ENCODE measurements around the gene SHB.

The SHB gene

DNA sequence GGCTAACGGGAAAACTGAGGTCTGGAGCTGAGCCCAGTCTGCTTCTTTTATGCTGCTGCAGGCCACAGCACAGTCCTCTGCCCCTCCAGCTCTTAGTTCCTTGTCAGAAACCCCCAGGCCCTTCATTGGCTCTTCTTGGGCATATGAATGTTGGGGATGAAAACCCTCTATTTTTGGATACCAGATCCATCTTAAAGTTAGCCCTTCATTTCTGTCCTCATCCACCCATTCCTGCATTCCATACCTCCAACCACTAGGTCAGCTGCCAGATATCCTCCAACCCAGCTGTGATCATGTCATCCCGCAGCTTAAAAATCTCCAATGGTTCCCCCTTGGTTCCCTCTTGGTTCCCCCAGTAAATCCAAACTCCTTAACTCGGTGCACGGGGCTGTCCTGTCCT, 163.3 kb downstream of the SHB start:
- no peak for DNase-seq (ENCODE audit: low spot score)
- Histone ChIP-seq H3K4me3 (no peak overlapping the region), H3K27ac (no peak overlapping the region)
- TF ChIP-seq, protein P1, sequence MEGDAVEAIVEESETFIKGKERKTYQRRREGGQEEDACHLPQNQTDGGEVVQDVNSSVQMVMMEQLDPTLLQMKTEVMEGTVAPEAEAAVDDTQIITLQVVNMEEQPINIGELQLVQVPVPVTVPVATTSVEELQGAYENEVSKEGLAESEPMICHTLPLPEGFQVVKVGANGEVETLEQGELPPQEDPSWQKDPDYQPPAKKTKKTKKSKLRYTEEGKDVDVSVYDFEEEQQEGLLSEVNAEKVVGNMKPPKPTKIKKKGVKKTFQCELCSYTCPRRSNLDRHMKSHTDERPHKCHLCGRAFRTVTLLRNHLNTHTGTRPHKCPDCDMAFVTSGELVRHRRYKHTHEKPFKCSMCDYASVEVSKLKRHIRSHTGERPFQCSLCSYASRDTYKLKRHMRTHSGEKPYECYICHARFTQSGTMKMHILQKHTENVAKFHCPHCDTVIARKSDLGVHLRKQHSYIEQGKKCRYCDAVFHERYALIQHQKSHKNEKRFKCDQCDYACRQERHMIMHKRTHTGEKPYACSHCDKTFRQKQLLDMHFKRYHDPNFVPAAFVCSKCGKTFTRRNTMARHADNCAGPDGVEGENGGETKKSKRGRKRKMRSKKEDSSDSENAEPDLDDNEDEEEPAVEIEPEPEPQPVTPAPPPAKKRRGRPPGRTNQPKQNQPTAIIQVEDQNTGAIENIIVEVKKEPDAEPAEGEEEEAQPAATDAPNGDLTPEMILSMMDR (IDR thresholded peaks at IDR 0.05), result no peak

DNA sequence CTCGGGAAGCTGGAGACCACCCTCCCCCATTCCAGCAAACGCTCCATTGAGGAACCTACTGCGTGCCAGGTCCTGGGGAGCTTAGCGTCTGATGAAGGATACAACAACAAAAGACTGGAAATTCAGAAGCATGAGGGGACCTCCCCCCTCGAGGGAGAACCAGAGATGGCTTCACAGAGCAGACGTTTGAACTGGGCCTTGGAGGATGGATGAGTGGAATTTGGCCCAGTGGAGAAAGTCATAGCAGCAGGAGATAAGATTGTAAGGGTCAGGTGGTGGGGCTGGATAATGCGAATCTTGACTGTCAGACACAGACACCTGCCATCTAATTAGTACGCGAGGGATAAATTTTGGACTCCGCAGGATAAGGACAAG, 163.9 kb downstream of the SHB start:
- DNase-seq (ENCODE audit: low spot score), result no peak
- TF ChIP-seq, protein P1 (IDR thresholded peaks at IDR 0.05), result no peak
- no peak overlapping the region for H3K27ac ChIP-seq
- H3K4me3 ChIP-seq, result peak overlapping the region; percentile 92

DNA sequence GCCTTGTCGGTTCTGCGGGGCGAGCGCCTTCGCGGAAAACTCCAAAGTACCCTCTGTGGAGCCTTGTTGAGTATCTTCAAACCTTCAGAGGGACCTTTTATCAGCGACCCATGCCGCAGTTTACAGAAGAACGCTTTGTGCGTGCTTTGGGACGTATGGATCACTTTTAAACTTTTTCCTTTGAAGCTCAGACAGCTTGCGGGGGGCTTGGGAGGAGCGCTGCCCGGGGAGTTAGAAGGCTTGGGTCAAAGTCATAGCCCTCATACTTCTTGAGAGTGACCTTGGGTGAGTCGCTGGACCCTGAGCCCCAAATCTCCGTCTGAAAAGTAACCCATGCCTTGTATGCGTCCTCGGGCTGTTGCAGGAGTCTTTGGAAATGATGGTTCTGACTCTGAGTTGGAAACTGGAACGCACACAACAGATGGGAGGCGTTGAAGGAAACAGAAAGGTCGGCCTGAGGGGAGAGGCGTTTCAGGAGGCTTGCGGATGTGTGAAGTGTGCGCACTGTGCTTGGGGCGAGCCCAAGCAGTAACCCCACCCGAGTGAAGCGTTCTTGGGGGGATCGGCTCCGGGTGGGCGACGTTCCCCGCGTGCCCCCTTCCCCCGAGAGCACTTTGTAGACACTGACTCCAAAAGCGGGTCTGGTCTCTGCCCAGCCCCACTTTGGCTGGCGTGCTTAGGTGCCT, 164.4 kb downstream of the SHB start:
- Histone ChIP-seq H3K27ac (peak overlapping the region; percentile 73 to 93), H3K4me3 (peak overlapping the region; percentile 92)
- TF ChIP-seq, protein P1 (IDR thresholded peaks at IDR 0.05), result no peak
- DNase-seq (ENCODE audit: low spot score), result no peak

DNA sequence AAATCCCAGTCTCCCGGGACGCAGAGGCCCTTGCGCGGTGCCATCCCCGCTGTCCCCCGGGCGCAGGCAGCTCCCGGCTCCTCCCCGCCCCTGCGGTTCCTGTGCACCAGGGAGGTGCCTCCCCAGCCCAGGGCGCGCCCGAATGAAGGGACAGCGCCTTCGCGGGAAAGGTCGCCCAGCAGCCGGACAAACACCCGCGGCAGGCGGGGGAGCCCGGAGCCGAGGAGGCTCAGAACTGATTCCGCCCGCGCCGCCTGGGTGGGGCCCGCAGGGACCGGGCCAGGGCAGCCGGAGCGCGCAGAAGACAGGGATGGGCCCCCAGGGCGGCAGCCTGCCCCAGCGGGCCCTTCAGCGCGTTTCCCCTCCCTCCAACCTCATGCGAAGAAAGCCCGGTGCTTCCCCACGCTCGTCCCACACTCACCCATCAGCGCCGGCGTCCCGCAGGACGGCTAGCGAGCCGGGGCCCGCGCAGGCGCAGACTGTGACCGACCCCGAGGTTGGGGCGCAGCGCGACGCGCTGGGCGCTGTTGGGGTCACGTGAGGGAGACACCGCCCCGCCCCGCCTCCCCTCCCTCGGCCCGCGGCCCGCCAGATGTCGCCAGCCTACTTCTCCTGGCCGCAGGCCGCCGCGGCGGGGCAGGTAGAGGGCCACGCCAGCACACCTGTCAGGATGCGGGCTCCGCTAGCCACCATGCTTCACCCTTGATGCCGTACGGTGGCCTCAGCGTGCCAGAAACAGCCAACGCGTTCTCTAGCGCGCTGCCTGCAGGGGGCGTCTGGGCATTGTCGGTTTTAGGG, 165.2 kb downstream of the SHB start, which contains the start of gene SLC25A51:
Gene SLC25A51, minus strand, starts transcription at position 481 of the 798 bp plus-strand sequence. CDS start 15,577 bp downstream, outside the sequence.
- TF ChIP-seq, protein P1 (IDR thresholded peaks at IDR 0.05), result peak; percentile 88
- Histone ChIP-seq H3K27ac (peak within 1 kb of the TSS; percentile 73 to 93), H3K4me3 (peak within 1 kb of the TSS; percentile 92)
- peak; percentile 96 for DNase-seq (ENCODE audit: low spot score)

DNA sequence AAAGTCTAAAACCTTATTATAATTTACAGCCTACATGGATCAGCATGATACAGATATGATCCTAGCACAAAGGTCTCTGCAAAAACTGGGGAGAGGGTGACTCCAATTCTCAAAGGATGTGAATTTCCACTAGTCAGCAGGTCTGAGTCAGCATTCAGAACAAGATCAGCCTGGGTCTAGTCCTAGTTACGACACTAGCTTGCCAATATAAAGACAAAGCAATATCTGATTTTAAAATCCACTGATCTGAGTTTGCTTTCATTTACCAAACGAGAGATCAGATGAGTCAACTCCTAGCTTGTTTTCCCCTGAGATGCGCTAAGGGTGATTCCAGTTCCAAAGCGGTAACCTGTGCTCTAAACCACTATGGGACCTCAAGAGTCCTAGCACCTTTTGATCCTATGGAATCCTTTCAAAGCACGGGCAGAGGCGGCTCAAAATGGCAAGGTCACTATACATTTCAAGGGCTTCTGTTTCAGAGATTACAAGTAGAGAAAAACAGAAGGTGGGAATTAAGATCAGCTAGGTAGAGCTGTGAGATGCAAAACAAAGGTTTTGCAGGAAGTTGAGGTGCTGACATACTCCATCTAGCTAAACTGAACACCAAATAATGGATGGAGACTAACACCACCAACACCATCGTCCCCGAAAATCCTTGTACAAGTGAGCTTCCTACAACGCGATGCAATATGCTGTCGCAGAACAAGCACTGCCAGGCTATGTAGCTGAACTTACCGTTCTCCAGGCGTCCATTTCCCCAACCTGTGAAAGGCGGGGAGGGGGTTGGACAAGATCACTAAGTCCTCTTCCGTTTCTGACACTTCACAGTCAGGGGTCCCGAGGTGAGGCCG, 166.0 kb downstream of the SHB start:
- peak overlapping the region; percentile 92 for H3K4me3 ChIP-seq
- peak overlapping the region; percentile 73 to 93 for H3K27ac ChIP-seq
- peak; percentile 43 for DNase-seq (ENCODE audit: low spot score)
- TF ChIP-seq, protein P1 (IDR thresholded peaks at IDR 0.05), result no peak

DNA sequence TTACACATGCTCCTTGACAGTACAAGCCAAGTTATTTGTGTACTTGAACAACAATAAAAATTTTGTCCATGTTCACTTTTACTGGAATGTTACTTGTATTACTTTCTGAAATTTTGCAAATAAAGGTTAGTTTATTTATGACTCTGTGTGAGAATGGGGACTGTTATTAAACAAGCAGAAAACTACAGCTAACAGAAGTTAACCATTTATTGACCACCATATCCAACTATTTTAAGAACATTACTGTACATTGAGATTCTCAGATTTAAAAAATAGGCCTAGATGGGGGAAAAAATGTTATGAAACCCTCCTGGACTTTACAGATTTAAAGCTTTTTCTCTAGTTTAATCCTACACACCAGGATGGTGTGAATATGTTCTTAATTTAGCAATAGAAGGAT, 166.9 kb downstream of the SHB start:
- no peak for DNase-seq (ENCODE audit: low spot score)
- H3K4me3 ChIP-seq, result peak overlapping the region; percentile 92
- TF ChIP-seq, protein P1 (IDR thresholded peaks at IDR 0.05), result no peak
- no peak overlapping the region for H3K27ac ChIP-seq
